GM18858 (cell line): Measurements from ENCODE around the gene OLFM3.

Source experiments
- ATAC-seq: cut with Tn5 transposase; IDR thresholded peaks from one replicate; pipeline ENCODE4 v1.9.1; 2021; ENCODE audit not compliant: unreplicated experiment

The OLFM3 gene

DNA sequence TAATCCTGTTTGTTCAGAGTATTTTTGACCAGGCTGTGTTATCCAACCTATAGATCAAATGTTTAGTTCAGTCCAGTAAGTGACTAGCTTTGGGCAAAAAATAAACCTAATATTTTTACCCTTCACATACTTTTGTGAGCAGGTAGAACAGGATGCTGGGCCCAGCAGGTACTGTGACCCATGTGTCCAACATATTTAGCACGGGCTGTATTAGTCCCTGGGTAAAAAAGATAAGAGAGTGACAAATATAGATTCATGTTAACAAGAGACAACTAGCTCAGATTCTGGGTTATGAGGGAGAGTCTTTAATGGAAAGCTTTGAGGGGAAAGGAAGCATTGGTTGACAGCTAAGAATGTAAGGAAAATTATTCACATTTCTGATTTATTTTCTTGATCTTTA, 43.1 kb downstream of the OLFM3 start:
- ATAC-seq: no peak

DNA sequence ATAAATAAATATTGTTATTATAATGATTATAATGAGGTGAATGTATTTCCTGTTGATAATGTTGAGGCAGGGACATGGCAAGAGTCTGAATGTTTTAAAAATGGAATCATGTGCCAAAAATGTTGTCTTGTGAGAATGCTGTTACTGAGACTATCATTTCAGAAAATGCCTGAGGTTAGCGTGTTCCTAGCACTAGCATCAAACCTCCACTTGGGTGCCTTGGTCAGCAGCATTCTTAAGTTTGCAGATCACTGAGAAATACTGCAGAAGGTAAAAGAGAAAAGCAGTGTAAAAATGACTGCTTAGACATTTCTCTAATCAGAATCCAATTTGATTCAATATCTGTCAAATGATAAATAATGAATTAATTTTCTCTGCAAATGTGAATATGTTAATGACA, 50.8 kb downstream of the OLFM3 start:
- no peak for ATAC-seq

DNA sequence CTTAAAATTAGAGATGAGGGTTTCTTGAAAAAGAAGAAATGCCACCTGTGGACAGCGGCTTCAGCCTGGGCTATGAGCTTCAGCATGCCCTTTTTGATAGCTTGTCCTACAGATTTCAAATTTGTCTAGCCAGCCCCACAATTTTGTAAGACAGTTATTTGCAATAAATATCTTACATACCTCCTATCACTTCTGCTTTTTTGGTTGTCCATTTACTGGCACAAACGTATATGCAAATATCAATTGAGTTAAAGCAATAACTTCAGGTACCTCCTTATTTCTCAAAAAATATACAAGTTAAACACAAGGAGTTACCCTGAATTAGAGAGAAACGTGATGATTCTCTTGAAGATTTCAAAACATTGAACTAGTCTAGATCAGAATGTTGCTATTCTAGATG, 53.5 kb downstream of the OLFM3 start:
- no peak for ATAC-seq

DNA sequence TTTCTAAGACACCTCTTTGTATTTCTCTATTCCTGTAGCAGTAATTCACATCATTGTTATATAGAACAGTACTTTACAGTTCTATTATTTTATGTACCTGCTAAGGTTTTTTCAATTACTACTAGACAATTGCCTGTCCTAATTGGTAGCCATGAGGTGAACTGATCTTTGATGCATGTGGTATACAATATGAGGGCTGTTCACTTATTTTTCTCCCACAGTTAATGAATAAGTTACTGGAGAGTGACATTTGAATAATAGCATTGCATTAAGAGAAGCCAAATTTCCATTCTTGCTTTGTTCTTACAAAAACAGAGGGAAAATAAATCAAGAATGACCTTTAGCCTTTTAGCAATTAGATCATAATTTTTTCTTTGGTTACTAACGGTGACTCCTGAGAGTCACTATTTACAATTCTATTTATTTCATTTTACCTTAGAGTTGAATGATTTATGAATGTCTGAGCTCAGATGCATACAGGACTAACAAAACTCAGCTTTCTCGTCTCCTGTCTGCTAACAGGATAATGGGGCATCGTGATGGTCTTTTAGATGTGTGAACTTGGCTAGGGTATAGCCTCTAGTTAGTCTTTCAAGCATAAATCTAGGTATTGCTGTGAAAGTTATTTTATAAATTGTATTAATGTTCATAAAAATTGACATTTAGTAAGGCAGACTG, 54.1 kb downstream of the OLFM3 start:
- no peak for ATAC-seq

DNA sequence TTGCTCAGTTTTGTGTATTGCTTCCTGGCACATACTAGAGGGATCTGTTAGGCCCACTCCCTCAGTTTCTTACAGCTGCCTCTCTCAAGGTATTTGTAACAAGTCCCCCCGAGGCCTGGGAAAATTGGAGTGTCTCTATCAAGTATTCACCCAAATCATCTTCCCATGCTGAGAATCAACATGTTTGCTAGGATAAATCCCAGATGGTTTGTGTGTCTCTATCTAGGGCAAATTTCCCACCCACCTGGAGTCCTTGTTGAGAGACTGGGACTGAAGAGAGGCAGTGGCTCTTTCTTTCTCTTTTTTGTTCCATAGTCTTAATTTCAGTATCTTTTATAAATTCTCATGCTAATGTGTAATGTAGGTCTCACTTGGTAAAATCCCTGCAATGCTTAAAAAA, 58.0 kb downstream of the OLFM3 start:
- no peak for ATAC-seq

DNA sequence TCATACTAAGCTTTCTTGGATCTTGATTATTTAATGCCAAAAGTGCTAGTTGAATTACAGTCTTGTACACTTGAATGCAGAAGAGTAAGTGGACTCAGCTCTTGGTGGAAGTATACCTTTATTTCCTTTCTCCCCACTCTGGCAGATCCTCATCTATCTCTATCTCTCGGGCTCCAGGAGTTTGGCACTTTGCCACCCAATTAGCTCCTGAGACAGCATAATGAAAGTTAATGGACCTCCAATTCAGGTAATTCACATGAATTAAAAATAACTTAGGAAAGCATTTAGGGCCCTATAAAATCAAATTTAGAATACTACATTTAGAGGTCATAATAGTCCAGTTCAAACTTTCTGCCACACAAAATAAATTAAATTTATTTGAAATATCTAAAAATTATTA, 67.4 kb downstream of the OLFM3 start:
- no peak for ATAC-seq

DNA sequence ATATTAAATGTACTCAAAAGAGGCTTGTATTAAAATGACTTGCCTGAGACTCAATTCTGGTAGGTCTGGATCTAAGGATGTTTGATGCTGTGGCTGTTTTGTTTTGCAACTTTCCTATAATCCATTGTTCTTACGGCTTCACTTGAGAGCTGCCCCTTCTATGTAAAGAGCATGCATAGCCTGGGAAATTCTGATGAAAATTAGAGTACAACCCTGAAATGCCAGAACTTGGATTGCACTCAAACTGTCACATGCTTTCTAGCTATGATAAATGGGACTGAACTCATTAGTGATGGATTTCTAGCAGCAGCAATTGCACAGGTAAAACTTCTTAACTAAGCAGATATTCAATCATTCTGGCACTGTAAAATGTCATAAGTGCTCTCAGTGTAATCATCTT, 67.9 kb downstream of the OLFM3 start:
- no peak for ATAC-seq

DNA sequence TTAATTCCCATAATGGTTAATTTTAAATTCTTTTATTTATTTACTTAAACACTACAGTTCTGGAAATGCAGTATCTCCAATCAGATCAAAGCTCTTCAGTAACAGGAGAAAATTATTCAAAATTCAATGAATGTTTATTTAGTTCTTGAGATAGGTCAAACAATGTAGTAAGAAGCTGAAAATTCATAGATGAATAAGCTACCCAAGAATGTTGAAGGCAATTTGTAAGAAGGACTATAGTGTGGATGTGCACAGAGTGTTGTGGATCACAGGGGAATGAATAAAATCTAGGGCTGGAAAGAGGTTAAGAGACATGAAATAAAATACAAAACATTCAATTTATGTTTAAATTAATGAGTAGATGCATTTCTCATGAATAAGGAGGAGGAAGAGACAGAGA, 72.0 kb downstream of the OLFM3 start:
- ATAC-seq: no peak

DNA sequence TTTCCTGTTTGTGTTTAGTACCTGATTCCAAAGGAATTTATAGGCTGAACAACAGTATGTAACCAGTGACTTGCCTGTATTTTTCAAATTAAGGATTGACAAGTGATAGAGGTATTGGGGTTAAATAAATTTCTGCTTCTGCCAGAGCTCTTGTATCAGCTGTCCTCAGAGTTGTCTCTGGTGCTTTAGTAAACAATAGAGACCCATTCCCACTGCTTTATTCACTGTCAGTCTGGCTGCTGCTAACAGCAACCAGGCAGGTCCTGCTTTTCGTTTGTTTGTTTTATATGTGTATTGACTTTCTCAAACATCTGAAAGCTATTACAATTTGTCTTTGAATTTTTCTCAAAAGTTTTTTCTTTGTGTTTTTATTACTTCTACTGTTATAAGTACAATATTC, 76.1 kb downstream of the OLFM3 start:
- no peak for ATAC-seq

DNA sequence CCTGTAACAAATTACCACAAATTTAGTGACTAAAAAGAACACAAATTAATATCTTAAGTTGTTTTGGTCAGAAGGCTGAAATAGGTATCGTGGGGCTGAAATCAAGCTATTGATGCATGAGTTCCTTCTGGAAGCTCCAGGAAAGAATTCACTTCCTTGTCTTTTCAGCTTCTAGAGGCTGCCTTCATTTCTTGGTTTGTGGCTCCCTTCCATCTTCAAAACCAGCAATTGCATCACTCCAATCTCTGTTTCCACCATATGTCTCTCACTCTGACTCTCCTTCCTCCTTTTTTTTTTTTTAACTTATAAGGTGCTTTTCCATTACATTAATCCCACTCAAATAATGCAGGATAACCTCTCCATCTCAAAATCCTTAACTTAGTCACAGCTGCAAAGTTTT, 78.4 kb downstream of the OLFM3 start:
- ATAC-seq: no peak

DNA sequence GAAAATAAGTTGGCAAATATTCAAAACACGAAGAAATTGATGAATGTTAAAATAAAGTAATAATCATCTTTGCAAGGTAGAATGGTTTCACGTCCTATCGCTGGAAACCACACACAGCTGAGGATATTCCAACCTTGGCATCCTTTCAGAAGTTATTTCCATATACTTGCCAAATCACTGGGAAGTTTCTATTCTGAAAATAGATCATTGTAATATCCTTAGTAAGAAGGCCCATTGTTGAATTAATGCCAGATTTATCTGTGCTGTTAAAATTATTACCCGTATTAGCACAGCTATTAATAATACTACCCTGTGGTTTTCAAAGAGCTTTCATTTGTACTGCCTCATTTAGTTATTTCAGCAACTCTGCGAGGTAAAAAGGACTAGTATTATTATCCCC, 81.1 kb downstream of the OLFM3 start:
- no peak for ATAC-seq

DNA sequence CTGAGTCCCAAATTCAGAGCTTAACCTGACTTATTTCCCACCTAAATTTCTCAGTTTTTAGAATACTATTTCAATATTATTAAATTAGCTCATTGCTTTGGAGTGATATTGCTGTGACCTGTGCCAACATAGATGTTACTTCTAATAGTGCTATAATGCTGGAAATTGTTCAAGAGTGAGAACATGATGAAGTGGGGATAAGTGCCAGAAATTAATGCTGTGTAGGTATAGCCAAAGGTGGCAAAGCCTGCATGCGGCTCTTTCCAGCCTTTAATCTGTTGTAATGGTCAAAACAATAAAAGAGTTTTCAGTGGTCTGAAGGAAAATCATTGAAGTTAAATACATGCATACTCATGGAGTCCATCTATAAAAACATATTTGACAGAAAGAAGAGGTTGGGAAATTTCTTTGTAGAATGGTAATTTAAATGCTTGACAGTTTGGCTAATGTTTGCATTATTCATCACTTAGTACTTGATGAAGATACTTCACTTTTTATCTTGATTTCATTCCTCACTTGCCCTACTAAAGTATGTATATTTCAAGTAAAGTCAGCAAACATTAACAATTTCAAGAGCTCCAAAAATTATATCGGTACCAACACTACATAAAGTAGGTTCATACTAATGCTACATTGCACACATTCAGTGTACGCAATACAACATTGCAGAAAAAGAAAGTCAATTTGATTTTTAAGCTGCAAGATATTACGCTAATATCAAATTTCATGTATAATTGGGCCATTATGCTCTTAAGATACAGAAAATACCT, 82.1 kb downstream of the OLFM3 start:
- no peak for ATAC-seq

DNA sequence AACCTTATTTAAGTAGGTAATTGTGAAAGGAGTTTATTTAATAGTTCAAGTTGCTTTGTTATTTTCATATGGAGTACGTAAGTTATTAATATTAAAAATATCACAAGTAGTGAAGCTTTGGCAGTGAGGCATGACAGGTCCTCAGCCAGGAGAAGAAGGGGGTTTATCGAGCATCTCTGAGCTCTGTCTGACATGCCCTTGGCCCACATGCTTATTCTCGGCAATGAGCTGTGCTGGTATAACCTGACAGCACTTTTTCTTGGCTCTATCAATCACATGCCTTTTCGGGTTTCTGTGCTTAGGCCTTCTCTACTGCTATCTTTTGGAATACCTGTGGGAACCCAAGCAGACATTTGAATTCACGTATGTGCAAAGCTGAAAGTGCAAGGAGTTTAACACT, 84.8 kb downstream of the OLFM3 start:
- ATAC-seq: no peak

DNA sequence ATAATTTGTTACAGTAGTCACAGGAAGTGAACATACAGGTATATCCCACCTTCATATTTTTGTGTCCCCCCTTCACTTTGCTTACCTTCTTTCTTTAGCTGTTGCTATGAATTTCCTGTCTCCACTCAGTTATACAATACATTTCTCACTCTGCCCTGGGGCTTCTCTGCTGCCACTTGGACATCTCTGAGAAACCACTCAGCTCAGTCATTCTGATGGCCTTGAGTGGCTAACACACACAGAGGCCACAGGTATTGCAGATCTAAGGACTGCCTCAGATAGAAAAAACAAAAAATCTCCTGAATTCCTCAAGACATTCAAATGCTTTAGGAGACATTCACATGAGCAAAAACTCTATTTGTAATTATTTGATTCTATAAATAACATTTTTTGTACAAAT, 87.7 kb downstream of the OLFM3 start:
- ATAC-seq: no peak

DNA sequence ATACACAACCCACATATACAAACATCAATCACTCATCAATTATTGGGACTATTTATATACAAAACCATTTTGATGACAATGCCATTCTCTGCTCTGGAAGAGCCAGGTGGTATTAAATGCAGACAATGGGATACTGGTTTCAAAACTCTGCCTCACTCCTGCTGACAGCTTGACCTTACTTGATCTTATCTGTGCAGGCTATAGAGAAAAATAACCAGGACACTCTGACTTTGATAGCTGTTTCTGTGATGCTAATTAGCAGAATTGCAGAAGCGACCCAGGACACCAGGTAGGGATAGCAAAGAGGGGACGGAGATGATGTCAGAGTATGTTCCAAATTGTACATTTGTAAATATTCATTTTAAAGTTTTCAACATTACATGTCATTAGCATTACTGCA, 89.5 kb downstream of the OLFM3 start:
- ATAC-seq: no peak

DNA sequence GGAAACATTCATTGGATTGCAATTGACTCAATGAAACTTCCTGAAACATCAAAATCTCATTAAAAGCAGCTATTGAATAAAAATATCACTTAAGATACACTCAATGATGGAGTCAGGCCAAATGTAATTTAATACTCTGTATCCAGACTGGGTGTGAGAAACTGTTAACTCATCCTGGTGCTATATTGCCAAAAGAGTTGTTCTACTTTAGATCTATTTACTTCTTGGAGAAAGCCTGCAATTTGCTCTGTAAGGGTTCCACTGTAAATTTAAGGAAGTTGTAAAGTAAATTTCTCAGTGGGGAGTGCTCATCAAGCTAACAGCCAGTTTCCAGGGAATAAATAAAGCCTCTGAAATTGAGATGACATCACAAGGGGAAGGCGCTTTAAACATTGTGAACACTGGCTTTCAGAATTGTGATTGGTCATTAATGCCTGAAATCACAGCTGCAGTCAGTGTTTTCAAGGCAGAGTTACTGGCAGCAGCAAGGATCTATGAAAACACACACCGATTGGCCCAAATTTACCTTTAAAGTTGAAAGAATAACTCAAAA, 91.4 kb downstream of the OLFM3 start:
- no peak for ATAC-seq

DNA sequence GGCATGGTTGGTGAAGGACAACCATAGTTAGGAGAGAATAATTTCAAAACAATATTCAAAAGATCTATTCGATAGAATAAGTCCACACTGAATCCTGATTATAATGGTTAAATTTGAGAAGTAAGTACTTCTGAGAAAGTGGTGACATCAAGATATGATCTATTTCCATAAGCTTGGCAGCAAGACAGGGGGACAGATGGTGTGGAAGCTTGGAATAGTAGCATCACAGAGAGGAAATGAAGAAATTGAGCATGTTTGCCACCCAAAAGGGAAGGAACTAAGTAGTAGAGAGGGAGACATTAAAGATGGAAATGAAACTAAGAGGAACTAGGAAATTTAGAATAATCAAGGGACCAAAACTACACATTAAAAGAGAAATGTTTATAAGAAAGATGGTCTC, 94.5 kb downstream of the OLFM3 start:
- ATAC-seq: no peak

DNA sequence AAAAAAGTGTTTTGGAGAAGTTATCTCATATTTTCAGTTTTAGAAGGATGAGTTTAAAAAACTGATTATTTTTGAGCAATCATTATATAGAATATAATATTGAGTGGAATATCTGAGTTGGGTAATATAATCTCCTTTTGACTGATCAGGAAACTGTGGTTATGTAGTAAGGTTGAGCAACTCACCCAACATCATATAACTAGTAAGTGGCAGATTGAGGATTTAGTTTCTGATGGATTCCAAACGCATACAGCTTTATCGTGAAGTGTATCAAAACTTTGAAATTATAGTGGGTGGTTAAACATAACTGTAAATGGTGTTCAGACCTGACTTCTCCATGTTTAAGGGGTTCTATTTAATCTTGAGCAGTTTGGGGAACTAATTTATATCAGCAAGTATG, 98.6 kb downstream of the OLFM3 start:
- ATAC-seq: no peak

DNA sequence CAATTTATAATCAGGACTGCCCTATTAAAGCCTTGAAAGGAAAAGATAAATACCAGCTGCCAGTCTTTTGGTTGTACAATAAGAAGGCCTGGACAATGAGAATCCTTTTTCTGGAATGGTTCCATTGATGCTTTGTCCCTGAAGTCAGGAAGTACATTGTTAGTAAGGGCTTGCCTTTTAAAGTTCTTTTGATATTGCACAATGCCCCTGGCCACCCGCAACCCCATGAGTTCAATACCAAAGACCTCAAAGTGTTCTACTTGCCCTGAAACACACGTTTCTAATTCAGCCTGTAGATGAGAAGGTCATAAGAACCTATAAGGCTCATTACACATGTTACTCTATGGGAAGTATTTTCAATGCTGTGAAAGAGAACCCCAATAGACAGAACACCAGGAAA, 112.1 kb downstream of the OLFM3 start:
- no peak for ATAC-seq

DNA sequence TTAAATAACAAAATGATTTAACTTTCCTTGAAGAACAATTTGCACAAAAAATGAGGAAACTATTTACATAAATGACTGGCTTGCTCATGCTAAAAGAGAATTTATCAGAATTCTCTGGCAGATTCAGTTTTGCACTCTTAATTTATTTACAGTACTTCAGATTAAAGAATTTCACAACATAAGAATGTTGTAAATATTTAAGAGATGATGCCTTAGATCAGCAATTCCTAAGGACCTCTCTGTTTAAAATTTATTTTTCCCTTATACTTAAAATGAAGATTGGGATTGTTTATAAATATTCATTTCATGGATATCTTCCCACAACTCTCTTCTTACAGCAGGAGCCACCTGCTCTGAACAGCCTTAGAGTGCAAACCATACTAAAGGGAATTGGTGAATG, 120.8 kb downstream of the OLFM3 start:
- ATAC-seq: no peak

DNA sequence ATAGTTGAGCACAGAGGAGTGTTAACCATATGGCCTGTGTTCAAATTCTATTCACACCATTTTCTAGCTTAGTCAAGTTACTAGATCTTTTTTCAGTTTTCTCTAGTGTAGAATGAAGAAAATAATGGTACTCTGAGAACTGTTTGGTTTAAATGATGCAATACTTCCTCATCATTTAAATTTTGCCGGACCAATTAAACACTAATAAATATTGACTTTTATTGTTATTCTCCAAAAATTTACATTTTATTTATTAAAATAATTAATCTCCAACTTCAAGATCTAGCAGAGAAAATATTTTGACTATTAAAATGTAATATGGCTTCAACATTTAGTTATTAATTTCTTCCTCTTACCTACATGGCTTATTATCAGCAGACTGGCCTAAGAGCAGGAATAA, 123.1 kb downstream of the OLFM3 start:
- no peak for ATAC-seq

DNA sequence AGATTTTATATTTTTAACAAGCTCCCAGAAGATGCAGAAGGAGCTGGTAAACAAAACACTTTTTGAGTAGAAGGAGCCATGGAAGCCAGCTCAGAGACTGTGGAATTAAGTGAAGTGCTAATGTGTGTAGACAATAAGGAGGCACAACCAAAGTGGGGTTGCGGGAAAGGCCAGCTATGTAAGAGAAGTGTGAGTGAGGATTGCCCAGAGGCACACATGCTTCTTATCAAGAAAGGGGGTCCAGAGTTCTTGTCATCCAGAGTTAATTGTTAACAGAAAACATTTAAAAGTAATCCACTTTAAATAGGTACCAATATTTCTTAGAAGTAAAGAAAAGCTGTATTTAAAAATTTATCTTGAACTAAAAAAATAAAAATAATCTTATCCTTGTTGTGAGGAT, 136.8 kb downstream of the OLFM3 start:
- ATAC-seq: no peak

DNA sequence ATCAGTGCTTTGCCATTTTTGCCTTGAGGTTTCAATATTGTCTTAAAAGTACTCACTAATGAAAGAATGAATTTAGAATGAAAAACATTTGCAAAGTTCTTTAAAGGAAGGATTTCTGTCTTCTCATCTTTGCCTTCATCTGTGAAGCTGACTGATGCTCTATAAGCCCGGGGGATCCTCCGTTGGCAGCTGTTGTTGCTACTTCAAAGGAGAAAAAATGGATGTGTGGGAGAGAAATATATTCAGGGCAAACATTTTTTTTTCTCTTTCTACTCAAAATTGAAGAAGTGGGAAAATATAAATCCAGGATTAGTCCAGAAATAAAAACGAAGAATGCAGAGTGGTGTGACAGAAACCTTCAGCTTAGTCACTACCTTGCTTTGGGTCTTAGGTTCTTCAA, 142.5 kb downstream of the OLFM3 start:
- ATAC-seq: no peak
